ENCODE data around the gene KCND1. TPM values are rescaled to one million over a fixed set of nuclear protein-coding genes. Genes with fewer than 3 reads are reported as not detected.
A peak's percentile ranks its signal among the peaks of the same experiment; 100 is the strongest.

The KCND1 gene
- total and polyA plus RNA-seq, 4 donors: 0.17 to 1.1 (median 0.28) TPM

GRCh38 chrX:48960291-48960690 lies 11.4 kb downstream of the KCND1 start:
- H3K27me3 ChIP-seq (ENCODE audit: control insufficient read depth in 4 of 4, insufficient read depth in 4 of 4, low read length in 3 of 4): no peaks in the 10 kb centered on the region
- DNase-seq (ENCODE audit: low spot score): no peak
- no peaks in the 10 kb centered on the region for H3K9me3 ChIP-seq (ENCODE audit: control insufficient read depth in 4 of 4, low read length in 3 of 4)
- peaks cover 3 to 21% (median 17%) of the 10 kb centered on the region in 4 donors for H3K4me1 ChIP-seq (ENCODE audit: control insufficient read depth in 4 of 4, insufficient read depth in 4 of 4, low read length in 3 of 4)
- 93% methylated on average over 2 of the region's 2 CpGs for WGBS
- H3K36me3 ChIP-seq (ENCODE audit: control insufficient read depth in 4 of 4, insufficient read depth in 3 of 4, low read depth in 1 of 4, low read length in 3 of 4): peaks cover 0 to 3% (median under 1%) of the 10 kb centered on the region in 4 donors
- H3K27ac ChIP-seq (ENCODE audit: low read depth in 1 of 2, low read length in 2 of 2): no peak overlapping the region
- H3K4me3 ChIP-seq (ENCODE audit: low read depth in 1 of 3, low read length in 3 of 3): no peak overlapping the region
- H3K9ac ChIP-seq (ENCODE audit: low read depth in 1 of 2, low read length in 2 of 2): no peak overlapping the region
- TF ChIP-seq RXRA (IDR thresholded peaks at IDR 0.05): no peak
- TF ChIP-seq SP1 (IDR thresholded peaks at IDR 0.05): peak; percentile 23
- TF ChIP-seq, protein P1, sequence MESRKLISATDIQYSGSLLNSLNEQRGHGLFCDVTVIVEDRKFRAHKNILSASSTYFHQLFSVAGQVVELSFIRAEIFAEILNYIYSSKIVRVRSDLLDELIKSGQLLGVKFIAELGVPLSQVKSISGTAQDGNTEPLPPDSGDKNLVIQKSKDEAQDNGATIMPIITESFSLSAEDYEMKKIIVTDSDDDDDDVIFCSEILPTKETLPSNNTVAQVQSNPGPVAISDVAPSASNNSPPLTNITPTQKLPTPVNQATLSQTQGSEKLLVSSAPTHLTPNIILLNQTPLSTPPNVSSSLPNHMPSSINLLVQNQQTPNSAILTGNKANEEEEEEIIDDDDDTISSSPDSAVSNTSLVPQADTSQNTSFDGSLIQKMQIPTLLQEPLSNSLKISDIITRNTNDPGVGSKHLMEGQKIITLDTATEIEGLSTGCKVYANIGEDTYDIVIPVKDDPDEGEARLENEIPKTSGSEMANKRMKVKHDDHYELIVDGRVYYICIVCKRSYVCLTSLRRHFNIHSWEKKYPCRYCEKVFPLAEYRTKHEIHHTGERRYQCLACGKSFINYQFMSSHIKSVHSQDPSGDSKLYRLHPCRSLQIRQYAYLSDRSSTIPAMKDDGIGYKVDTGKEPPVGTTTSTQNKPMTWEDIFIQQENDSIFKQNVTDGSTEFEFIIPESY (IDR thresholded peaks at IDR 0.05): no peak
- TF ChIP-seq HNF4A (conservative IDR thresholded peaks at IDR 0.05): no peak
- TF ChIP-seq EGR1 (IDR thresholded peaks at IDR 0.05; ENCODE audit: low read depth in 2 of 2): no peak
- TF ChIP-seq REST (IDR thresholded peaks at IDR 0.05): no peak

DNA sequence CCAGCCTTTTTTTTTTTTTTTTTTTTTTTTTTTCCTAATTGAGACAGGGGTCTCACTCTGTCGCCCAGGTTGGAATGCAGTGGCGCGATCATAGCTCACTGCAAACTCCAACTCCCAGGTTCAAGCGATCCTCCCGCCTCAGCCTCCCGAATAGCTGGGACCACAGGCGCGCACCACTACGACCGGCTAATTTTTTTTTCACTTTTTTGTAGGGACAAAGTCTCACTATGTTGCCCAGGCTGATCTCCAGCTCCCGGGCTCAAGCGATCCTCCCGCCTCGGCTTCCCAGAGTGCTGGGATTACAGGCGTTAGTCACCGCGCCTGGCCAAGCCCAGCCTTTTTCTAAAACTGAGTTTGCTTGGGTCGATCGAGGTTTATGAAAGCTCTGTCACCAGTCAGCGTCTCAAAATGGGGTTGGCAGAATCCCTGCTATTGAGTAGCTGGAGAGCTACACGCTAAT lies 13.0 kb downstream of the KCND1 start:
- no peak for DNase-seq (ENCODE audit: low spot score)
- 1% methylated on average over 21 of the region's 21 CpGs for WGBS
- Histone ChIP-seq H3K9ac (ENCODE audit: low read depth in 1 of 2, low read length in 2 of 2) (peak overlapping the region; percentile 79 to 87), H3K9me3 (ENCODE audit: control insufficient read depth in 4 of 4, low read length in 3 of 4) (no peaks in the 10 kb centered on the region), H3K27me3 (ENCODE audit: control insufficient read depth in 4 of 4, insufficient read depth in 4 of 4, low read length in 3 of 4) (no peaks in the 10 kb centered on the region), H3K36me3 (ENCODE audit: control insufficient read depth in 4 of 4, insufficient read depth in 3 of 4, low read depth in 1 of 4, low read length in 3 of 4) (peaks cover 0 to 9% (median 3%) of the 10 kb centered on the region in 4 donors), H3K4me3 (ENCODE audit: low read depth in 1 of 3, low read length in 3 of 3) (peak overlapping the region; percentile 45 to 61 (median 58)), H3K27ac (ENCODE audit: low read depth in 1 of 2, low read length in 2 of 2) (peak overlapping the region; percentile 89), H3K4me1 (ENCODE audit: control insufficient read depth in 4 of 4, insufficient read depth in 4 of 4, low read length in 3 of 4) (peaks cover 4 to 36% (median 27%) of the 10 kb centered on the region in 4 donors)
- TF ChIP-seq TAF1 (conservative IDR thresholded peaks at IDR 0.05) (no peak), FOXA1 (IDR thresholded peaks at IDR 0.05) (no peak), RXRA (IDR thresholded peaks at IDR 0.05) (peak in 1 of 2 donors; percentile 6), REST (IDR thresholded peaks at IDR 0.05) (no peak), YY1 (IDR thresholded peaks at IDR 0.05) (no peak), HNF4G (IDR thresholded peaks at IDR 0.05) (no peak), RAD21 (IDR thresholded peaks at IDR 0.05) (peak in 1 of 2 donors; percentile 27), SP1 (IDR thresholded peaks at IDR 0.05) (no peak), HNF4A (conservative IDR thresholded peaks at IDR 0.05) (no peak), JUND (IDR thresholded peaks at IDR 0.05) (no peak), EGR1 (IDR thresholded peaks at IDR 0.05; ENCODE audit: low read depth in 2 of 2) (no peak), NR2F2 (IDR thresholded peaks at IDR 0.05) (no peak), FOXA2 (IDR thresholded peaks at IDR 0.05) (no peak), GABPA (IDR thresholded peaks at IDR 0.05 in 1 of 2, conservative IDR thresholded peaks at IDR 0.05 in 1 of 2) (no peak)
- TF ChIP-seq, protein P2, sequence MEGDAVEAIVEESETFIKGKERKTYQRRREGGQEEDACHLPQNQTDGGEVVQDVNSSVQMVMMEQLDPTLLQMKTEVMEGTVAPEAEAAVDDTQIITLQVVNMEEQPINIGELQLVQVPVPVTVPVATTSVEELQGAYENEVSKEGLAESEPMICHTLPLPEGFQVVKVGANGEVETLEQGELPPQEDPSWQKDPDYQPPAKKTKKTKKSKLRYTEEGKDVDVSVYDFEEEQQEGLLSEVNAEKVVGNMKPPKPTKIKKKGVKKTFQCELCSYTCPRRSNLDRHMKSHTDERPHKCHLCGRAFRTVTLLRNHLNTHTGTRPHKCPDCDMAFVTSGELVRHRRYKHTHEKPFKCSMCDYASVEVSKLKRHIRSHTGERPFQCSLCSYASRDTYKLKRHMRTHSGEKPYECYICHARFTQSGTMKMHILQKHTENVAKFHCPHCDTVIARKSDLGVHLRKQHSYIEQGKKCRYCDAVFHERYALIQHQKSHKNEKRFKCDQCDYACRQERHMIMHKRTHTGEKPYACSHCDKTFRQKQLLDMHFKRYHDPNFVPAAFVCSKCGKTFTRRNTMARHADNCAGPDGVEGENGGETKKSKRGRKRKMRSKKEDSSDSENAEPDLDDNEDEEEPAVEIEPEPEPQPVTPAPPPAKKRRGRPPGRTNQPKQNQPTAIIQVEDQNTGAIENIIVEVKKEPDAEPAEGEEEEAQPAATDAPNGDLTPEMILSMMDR (IDR thresholded peaks at IDR 0.05; ENCODE audit: low read depth, low read length, missing input control): no peak
- TF ChIP-seq, protein P1 (IDR thresholded peaks at IDR 0.05): no peak
- TF ChIP-seq, protein P3, sequence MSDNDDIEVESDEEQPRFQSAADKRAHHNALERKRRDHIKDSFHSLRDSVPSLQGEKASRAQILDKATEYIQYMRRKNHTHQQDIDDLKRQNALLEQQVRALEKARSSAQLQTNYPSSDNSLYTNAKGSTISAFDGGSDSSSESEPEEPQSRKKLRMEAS (IDR thresholded peaks at IDR 0.05): no peak
- TF ChIP-seq, protein P4, sequence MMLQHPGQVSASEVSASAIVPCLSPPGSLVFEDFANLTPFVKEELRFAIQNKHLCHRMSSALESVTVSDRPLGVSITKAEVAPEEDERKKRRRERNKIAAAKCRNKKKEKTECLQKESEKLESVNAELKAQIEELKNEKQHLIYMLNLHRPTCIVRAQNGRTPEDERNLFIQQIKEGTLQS (IDR thresholded peaks at IDR 0.05): no peak
